Activated CD8-positive, alpha-beta memory T cell treated with anti-CD3 and anti-CD28 coated beads, Interleukin-2, amount 50 U/mL, for 1 hour (primary cell): ENCODE data around the gene THRA.

Experiments used
- DNase-seq: peaks from one replicate; pipeline ENCODE4 v3.0.0-alpha.2; 2020; ENCODE audit errors: extremely low read depth

THRA gene

GRCh38 chr17:40064971-40065768 lies 2.4 kb downstream of the THRA start:
- DNase-seq = no peak

DNA sequence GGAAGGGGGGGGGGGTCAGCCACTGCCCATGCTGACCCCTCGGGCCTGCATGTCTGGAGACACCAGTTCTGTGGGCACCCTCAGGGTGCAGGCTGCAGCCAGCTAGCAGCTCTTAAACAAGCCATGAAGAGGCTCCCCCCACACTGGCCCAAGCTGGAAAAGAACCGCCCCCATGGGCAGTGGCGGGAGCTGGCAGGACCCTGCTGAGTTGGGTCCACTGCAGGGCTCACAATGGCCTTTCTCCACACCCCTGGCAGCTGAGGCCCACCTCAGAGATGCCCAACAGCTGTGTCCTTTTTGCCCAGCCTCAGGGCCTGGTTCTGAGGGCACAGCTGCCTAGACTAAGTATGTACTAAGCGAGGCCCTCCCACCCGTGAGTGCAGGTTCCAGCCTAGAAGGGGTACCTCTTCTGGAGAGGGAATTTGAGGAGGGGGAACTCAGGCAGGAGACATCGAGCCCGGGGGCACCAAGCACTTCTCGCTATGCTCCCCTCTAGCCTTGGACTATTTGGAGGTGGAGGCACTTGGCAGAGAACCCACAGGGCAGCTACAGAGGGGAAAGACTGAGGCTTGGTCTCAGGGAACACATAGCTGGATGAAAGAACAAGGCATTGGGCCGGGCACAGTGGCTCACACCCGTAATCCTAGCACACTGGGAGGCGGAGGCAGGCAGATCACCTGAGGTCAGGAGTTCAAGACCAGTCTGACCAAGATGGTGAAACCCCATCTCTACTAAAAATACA lies 3.2 kb downstream of the THRA start:
- no peak for DNase-seq

- no peak for DNase-seq
Measured at GRCh38 chr17:40067710-40068109, 4.9 kb downstream of the THRA start.

DNA sequence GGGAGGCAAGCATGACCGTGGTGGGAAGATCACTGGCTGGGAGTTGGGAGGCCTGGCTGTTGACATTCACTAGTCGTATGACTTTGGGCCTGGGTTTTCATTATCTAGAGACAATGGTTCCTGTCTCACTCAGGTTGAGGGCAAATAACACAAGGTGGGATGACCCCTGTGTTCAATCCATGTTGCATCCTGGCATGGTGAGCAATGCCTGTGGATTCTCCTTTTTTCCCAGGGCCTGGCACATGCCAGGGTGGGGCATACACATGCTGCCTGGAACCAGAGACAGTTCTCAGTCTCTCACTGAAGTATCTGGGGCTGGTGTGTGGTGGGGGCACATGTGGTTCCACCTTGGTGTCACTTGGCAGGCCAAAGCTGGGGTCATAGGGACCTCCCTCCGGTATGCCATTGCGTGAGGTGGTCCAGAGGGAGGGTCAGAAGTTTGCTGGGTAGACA lies 5.4 kb downstream of the THRA start:
- no peak for DNase-seq

DNA sequence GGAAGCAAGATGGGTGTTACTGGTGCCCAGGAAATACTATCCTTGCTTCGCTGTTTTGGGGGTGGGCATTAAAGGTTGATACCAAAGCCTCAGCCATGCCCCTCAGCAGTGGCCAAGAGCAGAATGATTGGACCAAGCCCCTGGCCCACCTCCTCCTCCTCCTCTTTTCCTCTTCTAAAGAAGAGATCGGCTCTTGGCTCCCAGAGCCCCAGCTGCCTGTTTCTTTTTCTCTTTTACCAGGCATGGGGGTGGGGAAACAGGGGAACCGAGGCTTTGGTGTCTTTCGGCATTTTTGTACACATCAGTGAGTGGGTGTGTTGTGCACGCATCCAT lies 5.8 kb downstream of the THRA start:
- no peak for DNase-seq

DNA sequence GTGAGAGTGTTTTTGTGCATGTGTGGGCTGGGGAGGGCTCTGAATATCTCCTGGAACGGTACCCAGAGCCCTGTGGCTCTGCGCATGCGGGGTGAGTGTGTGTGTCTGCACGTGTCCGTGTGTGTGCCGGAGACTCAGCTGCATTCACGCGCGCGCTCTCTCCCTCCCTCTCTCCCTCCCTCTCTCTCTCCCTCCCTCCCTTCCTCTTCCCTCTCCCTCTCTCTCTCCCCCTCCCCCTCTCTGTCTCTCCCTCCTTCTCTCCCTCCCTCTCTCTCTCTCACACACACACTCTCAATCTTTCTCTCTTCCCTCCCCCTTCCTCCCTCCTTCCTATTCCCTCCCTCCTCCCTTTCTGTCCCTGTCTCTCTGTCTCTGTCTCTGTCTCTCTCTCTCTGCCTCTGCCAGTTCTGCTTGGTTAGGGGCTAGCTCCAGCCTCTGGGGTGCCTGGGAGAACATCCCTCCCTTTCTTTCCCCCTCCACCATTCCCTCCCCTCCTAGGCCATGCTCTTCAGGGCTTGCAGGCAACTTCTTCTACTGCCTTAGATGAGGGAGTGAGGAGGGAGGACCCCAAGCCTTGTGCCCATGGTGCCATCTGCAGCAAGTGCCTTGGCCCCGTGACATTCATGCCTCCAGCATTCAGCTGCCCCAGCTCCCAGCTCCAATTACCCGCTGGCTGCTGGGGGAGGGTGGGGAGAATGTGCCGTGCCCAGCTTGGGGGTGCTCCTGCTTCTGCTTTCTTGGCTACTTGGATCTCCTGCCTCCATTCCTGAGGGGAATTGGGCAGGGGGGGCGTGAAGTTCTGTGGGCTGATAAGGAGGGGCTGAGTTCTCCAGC lies 6.4 kb downstream of the THRA start:
- peak; percentile 62 for DNase-seq

GRCh38 chr17:40069751-40070708 lies 7.3 kb downstream of the THRA start:
- DNase-seq = peak; percentile 49

GRCh38 chr17:40070709-40071312 lies 8.0 kb downstream of the THRA start:
- no peak for DNase-seq

DNA sequence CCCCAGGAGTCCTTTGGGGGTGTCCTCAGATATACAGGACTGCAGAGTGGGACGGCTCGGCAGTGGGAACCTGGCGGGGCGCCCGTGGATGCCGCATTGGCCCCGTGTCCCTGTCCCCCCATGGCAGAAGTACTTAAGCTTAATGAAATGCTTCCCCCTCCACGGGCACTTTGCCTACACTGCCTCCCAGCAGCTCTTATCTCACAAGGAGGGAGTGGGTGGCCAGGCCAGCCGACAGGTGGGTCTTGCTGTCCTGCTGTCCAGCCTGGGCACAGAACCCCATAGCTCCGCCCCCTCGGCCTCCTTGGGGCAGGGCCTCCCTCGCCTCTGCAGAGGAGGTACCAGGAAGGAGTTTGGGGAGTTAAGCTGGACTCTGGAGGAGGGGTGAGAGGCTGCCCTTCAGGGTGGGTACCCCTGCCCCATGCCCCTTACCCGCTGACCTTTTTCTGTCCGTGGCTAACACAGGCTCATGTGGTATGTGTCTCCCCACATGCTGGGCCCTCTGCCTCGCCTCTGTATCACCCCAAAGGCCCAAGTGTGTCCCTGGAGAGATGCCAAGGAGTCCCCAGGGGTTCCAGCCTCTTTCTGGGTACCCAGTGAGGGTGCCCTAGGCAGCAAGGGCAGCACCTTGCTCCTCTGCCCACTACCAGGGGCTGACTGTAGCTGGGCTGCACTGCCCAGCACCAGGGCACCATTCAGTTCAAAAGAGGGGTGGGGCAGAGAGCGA lies 8.7 kb downstream of the THRA start:
- no peak for DNase-seq

DNA sequence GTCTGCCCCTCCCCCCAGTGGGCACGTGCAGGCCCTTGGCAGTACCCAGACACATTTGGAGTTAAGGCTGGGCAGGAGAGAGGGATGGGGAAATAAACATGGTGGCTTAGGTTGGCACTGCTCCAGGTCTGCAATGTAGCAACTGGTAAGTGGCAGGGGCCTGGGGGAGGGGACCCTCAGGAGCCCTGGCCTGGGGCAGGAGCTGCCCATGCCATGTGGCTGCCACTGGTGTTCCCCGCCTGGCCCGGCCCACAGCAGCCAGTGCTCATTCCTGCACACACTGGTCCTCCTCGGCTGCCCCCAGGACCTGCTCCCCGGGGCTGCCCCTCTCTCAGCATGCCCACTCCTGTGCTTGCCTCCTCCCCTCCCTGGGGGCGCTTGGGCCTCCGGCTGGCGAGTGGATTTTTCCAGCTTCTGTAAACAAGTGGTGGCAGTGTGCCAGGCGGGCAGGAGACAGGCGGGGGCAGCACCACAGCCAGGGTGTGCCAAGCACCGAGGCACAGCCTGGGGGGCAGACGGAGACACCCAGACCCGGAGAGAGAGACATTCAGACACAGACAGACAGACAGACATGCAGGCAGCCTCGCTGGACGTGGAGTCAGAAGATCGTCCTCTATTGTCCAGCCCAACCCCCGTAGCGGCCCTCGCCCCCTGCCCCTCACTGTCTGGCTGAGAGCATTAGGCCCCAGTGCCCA lies 9.4 kb downstream of the THRA start:
- DNase-seq = no peak

DNA sequence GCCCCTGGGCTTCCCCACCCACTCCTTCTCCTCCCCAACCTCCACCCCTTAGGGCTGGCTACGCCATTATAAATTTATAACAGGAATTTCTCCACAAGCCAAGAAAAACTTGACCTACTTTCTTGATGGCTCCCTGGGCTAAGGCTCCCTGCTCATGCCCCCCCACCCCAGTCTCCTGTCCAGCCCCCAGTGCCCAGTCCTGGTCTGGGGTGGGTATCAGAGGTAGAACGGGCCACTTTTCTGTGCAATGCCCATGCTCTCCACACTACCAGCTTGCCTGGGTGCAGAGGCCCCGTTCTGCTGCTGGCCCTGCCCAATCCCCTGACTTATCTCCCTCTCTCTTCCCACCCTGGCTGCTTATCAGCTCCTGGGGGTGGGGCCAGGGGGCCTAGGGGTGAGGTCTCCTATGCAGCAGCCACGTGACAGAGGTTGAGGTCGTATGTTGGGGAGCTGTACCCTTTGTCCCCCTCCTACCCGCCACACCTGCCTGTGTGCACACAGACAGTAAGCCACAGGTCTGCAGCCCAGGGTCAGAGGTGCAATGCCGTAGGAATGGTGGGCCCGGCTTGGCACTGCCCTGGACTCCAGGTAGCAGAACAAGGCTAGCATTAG lies 10.1 kb downstream of the THRA start:
- DNase-seq = no peak

- no peak for DNase-seq
Measured at GRCh38 chr17:40073454-40074174, 10.8 kb downstream of the THRA start.

- no peak for DNase-seq
Measured at GRCh38 chr17:40074175-40074512, 11.4 kb downstream of the THRA start.

- DNase-seq = no peak
Measured at GRCh38 chr17:40074871-40075200, 12.1 kb downstream of the THRA start.

DNA sequence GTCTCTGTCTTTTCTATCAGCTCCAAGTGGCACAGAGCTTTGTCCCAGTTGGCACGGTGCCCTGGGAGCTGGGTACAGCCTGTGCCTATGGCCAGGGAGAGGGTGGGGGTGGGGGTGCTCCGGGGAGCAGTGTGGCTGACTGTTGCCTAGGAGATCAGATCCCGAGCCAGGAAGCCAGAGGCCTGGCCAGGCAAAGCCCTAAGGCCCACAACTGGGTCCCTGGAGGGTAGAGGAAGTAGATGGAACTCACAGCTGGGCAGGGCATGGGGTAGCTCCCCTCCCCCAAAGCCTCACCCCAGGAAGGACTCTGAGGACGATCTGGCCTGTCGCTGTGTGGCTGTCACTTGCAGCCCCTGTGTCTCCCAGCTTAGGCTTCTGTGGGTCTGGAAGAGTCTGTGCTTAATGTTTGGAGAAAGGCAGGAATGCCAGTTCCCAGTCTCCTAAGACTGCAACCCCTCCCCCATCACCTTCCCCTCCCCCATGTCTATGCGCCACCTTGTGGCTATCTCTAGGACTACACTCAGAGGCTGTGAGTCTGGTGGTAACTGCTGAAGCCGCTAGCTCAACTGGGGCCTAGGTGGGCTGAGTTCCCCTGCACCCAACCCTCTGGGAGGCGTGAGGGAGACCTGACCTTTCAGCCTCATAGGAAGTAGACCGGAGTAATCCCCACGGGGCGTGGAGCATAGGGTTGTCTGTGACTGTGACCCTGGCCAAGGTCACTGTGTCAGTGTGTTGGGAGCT lies 12.6 kb downstream of the THRA start:
- no peak for DNase-seq

DNA sequence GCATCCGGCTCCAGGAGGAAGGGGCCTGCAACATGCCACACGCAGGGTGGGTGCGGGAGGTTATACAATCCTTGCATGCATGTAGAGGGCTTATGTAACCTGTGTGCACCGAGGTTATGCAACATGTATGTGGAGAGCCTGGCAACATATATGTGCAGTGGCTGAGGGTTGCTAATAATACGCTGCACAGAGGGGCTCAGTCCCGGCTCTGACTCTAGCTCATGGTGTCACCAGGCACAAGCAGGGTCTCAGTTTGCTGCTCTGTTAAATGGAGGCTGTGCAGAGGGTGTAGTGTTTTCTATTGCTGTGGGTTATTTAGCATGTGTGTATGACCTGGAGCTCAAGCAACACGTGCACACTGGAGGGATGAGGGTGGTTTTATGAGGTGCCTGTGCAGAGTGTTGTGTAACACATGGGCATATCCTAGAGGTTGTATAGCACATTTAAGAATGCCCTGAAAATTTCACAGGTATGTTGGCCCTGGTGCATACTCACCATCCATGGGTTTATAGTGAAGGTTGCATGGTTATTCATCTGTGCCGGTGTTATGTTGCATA lies 13.3 kb downstream of the THRA start:
- DNase-seq = no peak

DNA sequence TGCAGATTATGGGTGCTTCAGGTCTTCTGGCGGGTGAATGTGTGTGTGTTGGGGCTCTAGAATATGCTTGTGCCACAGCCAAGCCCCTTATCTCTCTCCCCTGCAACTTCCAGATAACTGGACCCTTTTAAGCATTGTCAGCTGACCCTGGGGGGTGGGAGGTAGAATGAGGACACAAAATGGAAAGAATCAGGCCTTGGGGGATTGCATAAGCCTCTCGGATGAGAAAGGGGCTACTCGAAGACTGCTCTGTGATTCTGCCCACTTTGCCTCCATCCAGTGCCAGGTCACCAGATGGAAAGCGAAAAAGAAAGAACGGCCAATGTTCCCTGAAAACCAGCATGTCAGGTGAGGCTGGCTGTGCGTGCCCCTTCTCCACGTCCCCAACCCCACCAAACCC lies 13.8 kb downstream of the THRA start:
- DNase-seq = no peak

- no peak for DNase-seq
Measured at GRCh38 chr17:40079545-40079944, 16.8 kb downstream of the THRA start.
